Measurements from ENCODE around the gene NEK6. TPM values are rescaled to one million over a fixed set of nuclear protein-coding genes. Genes with fewer than 3 reads are reported as not detected.

The NEK6 gene
- total and polyA plus RNA-seq, 2 of the 8 experiments (the other 6 are each of a cell fraction or from before 2014, with no cell fraction given), result 17.7 to 19.7 TPM

DNA sequence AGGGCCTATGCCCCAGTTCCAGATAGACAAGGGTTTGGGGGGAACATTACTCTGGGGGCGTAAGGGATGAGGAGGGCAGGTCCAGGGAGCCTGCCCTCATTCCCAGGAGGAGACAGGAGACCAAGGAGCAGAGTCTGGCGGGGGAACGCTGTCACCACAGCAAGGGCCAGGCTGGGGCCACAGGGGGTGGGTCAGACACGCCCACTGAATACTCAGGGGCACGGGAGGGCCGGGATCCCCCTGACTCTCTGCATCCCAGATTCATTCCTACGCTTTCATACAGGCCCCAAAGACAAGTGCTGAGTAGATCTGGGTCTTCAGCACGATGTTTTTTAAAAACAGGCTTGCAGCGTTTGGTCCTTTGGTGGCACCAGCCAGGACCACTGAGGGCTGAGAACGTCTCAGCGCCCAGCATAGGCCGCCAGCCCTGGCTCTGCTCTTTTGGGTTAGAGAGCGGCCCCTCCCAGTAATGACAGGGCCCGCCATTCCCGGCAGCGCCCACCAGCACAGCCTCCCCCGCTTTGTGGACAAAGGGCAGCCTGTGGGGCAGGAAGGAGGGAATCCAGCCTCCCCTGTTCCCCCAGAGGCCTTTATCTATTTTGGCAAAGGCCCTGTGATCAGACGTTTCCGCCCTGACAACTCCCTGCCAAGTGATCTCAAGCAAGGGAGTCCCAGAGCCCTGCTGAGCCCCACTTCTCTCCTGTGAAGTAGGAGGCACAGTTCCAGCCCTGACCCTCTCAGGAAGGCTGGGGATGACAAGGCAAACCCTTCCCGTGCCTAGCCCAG, 24.9 kb downstream of the NEK6 start (continued):
- TF ChIP-seq, protein P1, sequence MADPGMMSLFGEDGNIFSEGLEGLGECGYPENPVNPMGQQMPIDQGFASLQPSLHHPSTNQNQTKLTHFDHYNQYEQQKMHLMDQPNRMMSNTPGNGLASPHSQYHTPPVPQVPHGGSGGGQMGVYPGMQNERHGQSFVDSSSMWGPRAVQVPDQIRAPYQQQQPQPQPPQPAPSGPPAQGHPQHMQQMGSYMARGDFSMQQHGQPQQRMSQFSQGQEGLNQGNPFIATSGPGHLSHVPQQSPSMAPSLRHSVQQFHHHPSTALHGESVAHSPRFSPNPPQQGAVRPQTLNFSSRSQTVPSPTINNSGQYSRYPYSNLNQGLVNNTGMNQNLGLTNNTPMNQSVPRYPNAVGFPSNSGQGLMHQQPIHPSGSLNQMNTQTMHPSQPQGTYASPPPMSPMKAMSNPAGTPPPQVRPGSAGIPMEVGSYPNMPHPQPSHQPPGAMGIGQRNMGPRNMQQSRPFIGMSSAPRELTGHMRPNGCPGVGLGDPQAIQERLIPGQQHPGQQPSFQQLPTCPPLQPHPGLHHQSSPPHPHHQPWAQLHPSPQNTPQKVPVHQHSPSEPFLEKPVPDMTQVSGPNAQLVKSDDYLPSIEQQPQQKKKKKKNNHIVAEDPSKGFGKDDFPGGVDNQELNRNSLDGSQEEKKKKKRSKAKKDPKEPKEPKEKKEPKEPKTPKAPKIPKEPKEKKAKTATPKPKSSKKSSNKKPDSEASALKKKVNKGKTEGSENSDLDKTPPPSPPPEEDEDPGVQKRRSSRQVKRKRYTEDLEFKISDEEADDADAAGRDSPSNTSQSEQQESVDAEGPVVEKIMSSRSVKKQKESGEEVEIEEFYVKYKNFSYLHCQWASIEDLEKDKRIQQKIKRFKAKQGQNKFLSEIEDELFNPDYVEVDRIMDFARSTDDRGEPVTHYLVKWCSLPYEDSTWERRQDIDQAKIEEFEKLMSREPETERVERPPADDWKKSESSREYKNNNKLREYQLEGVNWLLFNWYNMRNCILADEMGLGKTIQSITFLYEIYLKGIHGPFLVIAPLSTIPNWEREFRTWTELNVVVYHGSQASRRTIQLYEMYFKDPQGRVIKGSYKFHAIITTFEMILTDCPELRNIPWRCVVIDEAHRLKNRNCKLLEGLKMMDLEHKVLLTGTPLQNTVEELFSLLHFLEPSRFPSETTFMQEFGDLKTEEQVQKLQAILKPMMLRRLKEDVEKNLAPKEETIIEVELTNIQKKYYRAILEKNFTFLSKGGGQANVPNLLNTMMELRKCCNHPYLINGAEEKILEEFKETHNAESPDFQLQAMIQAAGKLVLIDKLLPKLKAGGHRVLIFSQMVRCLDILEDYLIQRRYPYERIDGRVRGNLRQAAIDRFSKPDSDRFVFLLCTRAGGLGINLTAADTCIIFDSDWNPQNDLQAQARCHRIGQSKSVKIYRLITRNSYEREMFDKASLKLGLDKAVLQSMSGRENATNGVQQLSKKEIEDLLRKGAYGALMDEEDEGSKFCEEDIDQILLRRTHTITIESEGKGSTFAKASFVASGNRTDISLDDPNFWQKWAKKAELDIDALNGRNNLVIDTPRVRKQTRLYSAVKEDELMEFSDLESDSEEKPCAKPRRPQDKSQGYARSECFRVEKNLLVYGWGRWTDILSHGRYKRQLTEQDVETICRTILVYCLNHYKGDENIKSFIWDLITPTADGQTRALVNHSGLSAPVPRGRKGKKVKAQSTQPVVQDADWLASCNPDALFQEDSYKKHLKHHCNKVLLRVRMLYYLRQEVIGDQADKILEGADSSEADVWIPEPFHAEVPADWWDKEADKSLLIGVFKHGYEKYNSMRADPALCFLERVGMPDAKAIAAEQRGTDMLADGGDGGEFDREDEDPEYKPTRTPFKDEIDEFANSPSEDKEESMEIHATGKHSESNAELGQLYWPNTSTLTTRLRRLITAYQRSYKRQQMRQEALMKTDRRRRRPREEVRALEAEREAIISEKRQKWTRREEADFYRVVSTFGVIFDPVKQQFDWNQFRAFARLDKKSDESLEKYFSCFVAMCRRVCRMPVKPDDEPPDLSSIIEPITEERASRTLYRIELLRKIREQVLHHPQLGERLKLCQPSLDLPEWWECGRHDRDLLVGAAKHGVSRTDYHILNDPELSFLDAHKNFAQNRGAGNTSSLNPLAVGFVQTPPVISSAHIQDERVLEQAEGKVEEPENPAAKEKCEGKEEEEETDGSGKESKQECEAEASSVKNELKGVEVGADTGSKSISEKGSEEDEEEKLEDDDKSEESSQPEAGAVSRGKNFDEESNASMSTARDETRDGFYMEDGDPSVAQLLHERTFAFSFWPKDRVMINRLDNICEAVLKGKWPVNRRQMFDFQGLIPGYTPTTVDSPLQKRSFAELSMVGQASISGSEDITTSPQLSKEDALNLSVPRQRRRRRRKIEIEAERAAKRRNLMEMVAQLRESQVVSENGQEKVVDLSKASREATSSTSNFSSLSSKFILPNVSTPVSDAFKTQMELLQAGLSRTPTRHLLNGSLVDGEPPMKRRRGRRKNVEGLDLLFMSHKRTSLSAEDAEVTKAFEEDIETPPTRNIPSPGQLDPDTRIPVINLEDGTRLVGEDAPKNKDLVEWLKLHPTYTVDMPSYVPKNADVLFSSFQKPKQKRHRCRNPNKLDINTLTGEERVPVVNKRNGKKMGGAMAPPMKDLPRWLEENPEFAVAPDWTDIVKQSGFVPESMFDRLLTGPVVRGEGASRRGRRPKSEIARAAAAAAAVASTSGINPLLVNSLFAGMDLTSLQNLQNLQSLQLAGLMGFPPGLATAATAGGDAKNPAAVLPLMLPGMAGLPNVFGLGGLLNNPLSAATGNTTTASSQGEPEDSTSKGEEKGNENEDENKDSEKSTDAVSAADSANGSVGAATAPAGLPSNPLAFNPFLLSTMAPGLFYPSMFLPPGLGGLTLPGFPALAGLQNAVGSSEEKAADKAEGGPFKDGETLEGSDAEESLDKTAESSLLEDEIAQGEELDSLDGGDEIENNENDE (IDR thresholded peaks at IDR 0.05; ENCODE audit: insufficient replicate concordance, low read length), result no peak
- TF ChIP-seq SP2 (IDR thresholded peaks at IDR 0.05; ENCODE audit: low read length) (no peak), CTBP2 (IDR thresholded peaks at IDR 0.05; ENCODE audit: borderline replicate concordance, insufficient read depth, insufficient read length, low read length) (no peak), EP300 (IDR thresholded peaks at IDR 0.05; ENCODE audit: borderline replicate concordance in 1 of 2, low read depth in 2 of 2, low read length in 2 of 2) (no peak), CBX8 (IDR thresholded peaks at IDR 0.05; ENCODE audit: borderline replicate concordance, low read depth, low read length) (no peak), YY1 (IDR thresholded peaks at IDR 0.05; ENCODE audit: low read depth, low read length) (no peak), CREB1 (IDR thresholded peaks at IDR 0.05) (no peak), GTF2F1 (IDR thresholded peaks at IDR 0.05; ENCODE audit: borderline replicate concordance, low read depth, low read length) (no peak)

All from H1 (cell line).